GM21360 (cell line): ENCODE data around the gene HTT.
"Not testable (repeated sequence)": the region's sequence is repeated elsewhere in the genome, so short reads cannot be mapped to it uniquely, and the experiment has no call there.

Source experiments
- ATAC-seq: cut with Tn5 transposase; IDR thresholded peaks from one replicate; pipeline ENCODE4 v1.9.1; 2021; ENCODE audit warnings: mild to moderate bottlenecking, moderate library complexity; ENCODE audit not compliant: unreplicated experiment

The HTT gene

GRCh38 chr4:3160438-3160837 is 86.0 kb downstream of the HTT start:
- no peak for ATAC-seq

GRCh38 chr4:3161044-3161443 is 86.6 kb downstream of the HTT start:
- ATAC-seq = not testable (repeated sequence)

GRCh38 chr4:3166434-3166833 is 92.0 kb downstream of the HTT start:
- ATAC-seq = not testable (repeated sequence)

- no peak for ATAC-seq
These were observed 93.5 kb downstream of the HTT start for GRCh38 chr4:3168029-3168428.

GRCh38 chr4:3174371-3175338 is 100.2 kb downstream of the HTT start:
- no peak for ATAC-seq

GRCh38 chr4:3176367-3177229 is 102.1 kb downstream of the HTT start:
- no peak for ATAC-seq

GRCh38 chr4:3177426-3177825 is 102.9 kb downstream of the HTT start:
- no peak for ATAC-seq

- ATAC-seq = no peak
These were observed 103.4 kb downstream of the HTT start for GRCh38 chr4:3177905-3178304.

GRCh38 chr4:3178351-3178750 is 103.9 kb downstream of the HTT start:
- ATAC-seq = no peak

- no peak for ATAC-seq
These were observed 104.7 kb downstream of the HTT start for GRCh38 chr4:3179126-3179706.

GRCh38 chr4:3183008-3183407 is 108.5 kb downstream of the HTT start:
- no peak for ATAC-seq

- no peak for ATAC-seq
These were observed 110.2 kb downstream of the HTT start for GRCh38 chr4:3184725-3185124.

GRCh38 chr4:3186609-3187008 is 112.1 kb downstream of the HTT start:
- no peak for ATAC-seq

- no peak for ATAC-seq
These were observed 113.6 kb downstream of the HTT start for GRCh38 chr4:3188118-3188517.

GRCh38 chr4:3189459-3189858 is 115.0 kb downstream of the HTT start:
- ATAC-seq = no peak

- no peak for ATAC-seq
These were observed 116.1 kb downstream of the HTT start for GRCh38 chr4:3190549-3190948.

GRCh38 chr4:3192188-3192587 is 117.7 kb downstream of the HTT start:
- ATAC-seq = no peak

GRCh38 chr4:3192827-3193226 is 118.3 kb downstream of the HTT start:
- no peak for ATAC-seq

- ATAC-seq = no peak
These were observed 119.2 kb downstream of the HTT start for GRCh38 chr4:3193531-3194203.

GRCh38 chr4:3196670-3197359 is 122.3 kb downstream of the HTT start:
- ATAC-seq = no peak
